Dedifferentiated amniotic fluid mesenchymal stem cell (primary cell): ENCODE measurements around the gene GSTM3.
"Not testable (repeated sequence)": the region's sequence is repeated elsewhere in the genome, so short reads cannot be mapped to it uniquely, and the experiment has no call there.

Source experiments
- DNase-seq: peaks from one replicate; pipeline ENCODE4 v3.0.0-alpha.2; 2016; ENCODE audit errors: extremely low spot score

The GSTM3 gene

GRCh38 chr1:109775398-109775797 is 34.6 kb upstream of the GSTM3 start:
- DNase-seq, result no peak

GRCh38 chr1:109773900-109774485 is 33.2 kb upstream of the GSTM3 start:
- DNase-seq, result no peak

GRCh38 chr1:109773203-109773899 is 32.5 kb upstream of the GSTM3 start:
- peak; percentile 94 for DNase-seq

GRCh38 chr1:109772658-109773202 is 31.9 kb upstream of the GSTM3 start:
- DNase-seq, result no peak

- DNase-seq, result no peak
Measured at GRCh38 chr1:109771712-109772657, 31.1 kb upstream of the GSTM3 start.

- DNase-seq, result no peak
Measured at GRCh38 chr1:109770331-109771095, 29.7 kb upstream of the GSTM3 start.

GRCh38 chr1:109769330-109770078 is 28.7 kb upstream of the GSTM3 start:
- DNase-seq, result no peak

- no peak for DNase-seq
Measured at GRCh38 chr1:109768820-109769219, 28.0 kb upstream of the GSTM3 start.

- no peak for DNase-seq
Measured at GRCh38 chr1:109768335-109768650, 27.5 kb upstream of the GSTM3 start.

- DNase-seq, result no peak
Measured at GRCh38 chr1:109767637-109768334, 26.9 kb upstream of the GSTM3 start.

- DNase-seq, result not testable (repeated sequence)
Measured at GRCh38 chr1:109766991-109767636, 26.3 kb upstream of the GSTM3 start.

- no peak for DNase-seq
Measured at GRCh38 chr1:109765896-109766615, 25.2 kb upstream of the GSTM3 start.

GRCh38 chr1:109765483-109765815 is 24.6 kb upstream of the GSTM3 start:
- DNase-seq, result no peak

GRCh38 chr1:109764561-109765482 is 24.0 kb upstream of the GSTM3 start:
- DNase-seq, result no peak

- DNase-seq, result no peak
Measured at GRCh38 chr1:109763646-109764415, 23.0 kb upstream of the GSTM3 start, which contains the start of gene EPS8L3. Gene EPS8L3, minus strand, starts transcription at chr1:109763923. Its CDS starts 2,174 bp downstream, at chr1:109761749.

- no peak for DNase-seq
Measured at GRCh38 chr1:109762821-109763645, 22.2 kb upstream of the GSTM3 start.
